CD4-positive, alpha-beta memory T cell (primary cell): Measurements from ENCODE around the gene STX5. TPM values are rescaled to one million over a fixed set of nuclear protein-coding genes. Genes with fewer than 3 reads are reported as not detected.

Experiments used
- CTCF ChIA-PET: fragments of 350-600 bp; sonication (Branson Sonifier 250); formaldehyde crosslinking; loops from one replicate; lab custom pipeline; 2021; ENCODE audit warnings: inconsistent platforms; ENCODE audit not compliant: partially characterized antibody; lab: Charles Lee
- POLR2A ChIA-PET: fragments of 350-600 bp; sonication (Branson Sonifier 250); formaldehyde crosslinking; loops from one replicate; lab custom pipeline; 2021; ENCODE audit not compliant: partially characterized antibody; lab: Charles Lee
- DNase-seq, 5 donors: peaks; one replicate each; pipeline versions ENCODE4 v3.0.0 to v3.0.0-alpha.2; 2020 to 2022; ENCODE audit warnings: mixed read lengths in 1 of 5
- H3K27ac ChIP-seq: one replicate; pipeline ENCODE4 v1.7.0; 2013; ENCODE audit warnings: low read depth, low read length
- H3K27me3 ChIP-seq: 2 replicates; pipeline ENCODE4 v1.7.0; 2013; ENCODE audit warnings: mild to moderate bottlenecking, low read length, moderate library complexity; ENCODE audit not compliant: insufficient read depth
- H3K36me3 ChIP-seq: 2 replicates; pipeline ENCODE4 v1.7.0; 2013; ENCODE audit warnings: mild to moderate bottlenecking, low read length, moderate library complexity; ENCODE audit not compliant: insufficient read depth
- H3K4me1 ChIP-seq: 2 replicates; pipeline ENCODE4 v1.7.0; 2013; ENCODE audit warnings: mild to moderate bottlenecking, low read length, moderate library complexity; ENCODE audit not compliant: insufficient read depth
- H3K4me3 ChIP-seq, 2 donors: one replicate each; pipeline ENCODE4 v1.7.0; 2013; ENCODE audit warnings: low read length in 2 of 2, mild to moderate bottlenecking in 1 of 2
- H3K9me3 ChIP-seq, 2 donors: one replicate each; pipeline ENCODE4 v1.7.0; 2013; ENCODE audit warnings: low read length in 2 of 2, control low read depth in 1 of 2; ENCODE audit not compliant: control insufficient read depth in 1 of 2
- H3K27ac Mint-ChIP-seq, 7 donors: one replicate each; pipeline ENCODE4 v1.8.0; 2020 to 2021; ENCODE audit warnings: mixed read lengths in 7 of 7, mild to moderate bottlenecking in 6 of 7, inconsistent platforms in 3 of 7, moderate library complexity in 3 of 7
- H3K27me3 Mint-ChIP-seq, 2 donors: one replicate each; pipeline ENCODE4 v1.8.0; 2020 to 2021; ENCODE audit warnings: mixed read lengths in 2 of 2
- H3K36me3 Mint-ChIP-seq, 2 donors: one replicate each; pipeline ENCODE4 v1.8.0; 2020 to 2021; ENCODE audit warnings: mixed read lengths in 2 of 2, inconsistent platforms in 1 of 2, mild to moderate bottlenecking in 1 of 2
- H3K4me1 Mint-ChIP-seq, 4 donors: one replicate each; pipeline ENCODE4 v1.8.0; 2020 to 2021; ENCODE audit warnings: mixed read lengths in 4 of 4, mild to moderate bottlenecking in 1 of 4
- H3K4me3 Mint-ChIP-seq, 8 donors: one replicate each; pipeline ENCODE4 v1.8.0; 2020 to 2021; ENCODE audit warnings: mixed read lengths in 8 of 8, mild to moderate bottlenecking in 7 of 8, moderate library complexity in 6 of 8, inconsistent platforms in 3 of 8
- H3K9me3 Mint-ChIP-seq, 8 donors: one replicate each; pipeline ENCODE4 v1.8.0; 2020 to 2021; ENCODE audit warnings: mixed read lengths in 8 of 8, mild to moderate bottlenecking in 5 of 8, inconsistent platforms in 3 of 8, moderate library complexity in 1 of 8
- intact Hi-C: fragments of 100-400 bp; cut with micrococcal nuclease; formaldehyde crosslinking; loops from one replicate; pipeline ENCODE4 v1.15.1; 2023
- polyA plus RNA-seq, 2 donors: library from polyadenylated mRNA; unstranded; fragments of 300-500 nt; fragmentation: Illumina TruSeq; gene quantifications; one replicate each; pipeline ENCODE4 v1.2.3, GENCODE V29; 2021
- total RNA-seq, 2 experiments: library from RNA; stranded (reverse); gene quantifications; one replicate each; pipeline ENCODE4 v1.2.3, GENCODE V29; 2021

Gene STX5
- total and polyA plus RNA-seq, 4 experiments from 2014 or later, result 30.4 to 67.9 (median 48.9) TPM

DNA sequence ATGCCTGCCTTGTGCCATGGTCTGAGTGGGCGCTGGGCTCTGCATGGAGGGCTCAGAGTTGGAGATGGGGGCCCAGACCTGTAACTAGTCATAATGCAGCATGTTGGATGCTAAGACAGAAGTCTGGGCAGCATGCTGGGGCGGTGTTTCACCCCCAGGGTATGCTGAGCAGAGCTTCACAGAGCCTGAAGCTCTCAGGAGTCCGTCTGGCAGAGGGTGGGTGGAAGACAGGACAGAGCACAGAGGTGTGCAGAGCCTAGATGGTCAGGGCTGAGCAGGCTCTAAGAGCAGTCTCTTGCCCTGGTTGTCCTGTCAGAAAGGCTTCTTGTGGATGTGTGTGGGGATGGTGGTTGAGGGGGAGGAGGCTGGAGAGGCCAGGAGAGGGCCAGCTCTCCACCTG, 53.4 kb downstream of the STX5 start:
- intact Hi-C loops, result no loop called here
- H3K27ac ChIP-seq, result no peak overlapping the region

DNA sequence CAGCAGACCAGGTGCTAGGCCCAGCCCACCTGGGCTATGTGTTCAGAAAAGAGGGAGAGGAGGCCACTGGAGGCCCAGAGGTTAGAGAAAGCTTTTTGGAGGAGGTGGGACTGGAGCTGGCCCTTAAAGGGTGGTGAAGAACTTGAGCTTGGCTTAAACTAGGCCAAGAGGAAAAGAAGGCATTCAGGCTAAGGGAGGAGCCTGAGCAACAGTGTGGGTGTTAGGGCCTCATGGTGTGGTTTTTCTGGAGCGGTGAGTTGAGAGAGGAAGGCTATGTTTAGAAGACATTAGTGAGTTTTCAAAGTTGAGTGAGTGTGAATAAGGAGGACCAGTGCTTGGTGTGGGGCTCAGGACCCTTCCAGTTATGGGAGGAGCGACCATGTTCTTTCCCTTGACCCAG, 54.5 kb downstream of the STX5 start:
- Mint-ChIP-seq H3K4me3 (peak overlapping the region in 1 of 8 donors; percentile 15), H3K36me3 (peaks cover 10 to 23% of the 10 kb centered on the region in 2 donors), H3K9me3 (peaks cover 0 to 1% (median 0%) of the 10 kb centered on the region in 8 donors), H3K27ac (peak overlapping the region in 6 of 7 donors; percentile 18 to 88 (median 78)), H3K4me1 (peaks cover 5 to 10% (median 8%) of the 10 kb centered on the region in 4 donors), H3K27me3 (no peaks in the 10 kb centered on the region)
- ChIA-PET POLR2A (interaction anchor here (1.6 to 3.3 kb wide), 2 partner anchors 9 to 112 kb away, joined by 4 to 20 read pairs; partner anchors contain the start of genes C11orf98, CSKMT and TMEM179B), CTCF (interaction anchor here (0.8 to 3.6 kb wide), 4 partner anchors 9 to 86 kb away, joined by 3 to 30 read pairs (median 3); partner anchors contain the start of gene TMEM179B)
- H3K36me3 ChIP-seq, result no peaks in the 10 kb centered on the region
- H3K27me3 ChIP-seq, result no peaks in the 10 kb centered on the region
- peaks cover 2% of the 10 kb centered on the region for H3K4me1 ChIP-seq
- no peaks in the 10 kb centered on the region for H3K9me3 ChIP-seq
- no peak for DNase-seq
- intact Hi-C loops, result no loop called here
- H3K4me3 ChIP-seq, result no peak overlapping the region
- peak overlapping the region; percentile 0 for H3K27ac ChIP-seq

More for the DNA sequence above, 53.4 kb downstream of the STX5 start:
- Mint-ChIP-seq H3K4me3 (no peak overlapping the region), H3K27me3 (no peaks in the 10 kb centered on the region), H3K36me3 (peaks cover 10 to 28% of the 10 kb centered on the region in 2 donors), H3K27ac (peak overlapping the region in 3 of 7 donors; percentile 57 to 81 (median 76)), H3K4me1 (peaks cover 5 to 10% (median 8%) of the 10 kb centered on the region in 4 donors), H3K9me3 (peaks cover 0 to 2% (median 0%) of the 10 kb centered on the region in 8 donors)
- Histone ChIP-seq H3K4me1 (no peaks in the 10 kb centered on the region), H3K27me3 (no peaks in the 10 kb centered on the region), H3K36me3 (no peaks in the 10 kb centered on the region), H3K9me3 (no peaks in the 10 kb centered on the region), H3K4me3 (no peak overlapping the region)
- POLR2A ChIA-PET, result interaction anchor here (0.5 to 1.2 kb wide), 3 partner anchors 19 to 114 kb away, joined by 3 read pairs; partner anchors contain the start of genes C11orf98 and CSKMT
- no peak for DNase-seq
- CTCF ChIA-PET, result no interaction called here

DNA sequence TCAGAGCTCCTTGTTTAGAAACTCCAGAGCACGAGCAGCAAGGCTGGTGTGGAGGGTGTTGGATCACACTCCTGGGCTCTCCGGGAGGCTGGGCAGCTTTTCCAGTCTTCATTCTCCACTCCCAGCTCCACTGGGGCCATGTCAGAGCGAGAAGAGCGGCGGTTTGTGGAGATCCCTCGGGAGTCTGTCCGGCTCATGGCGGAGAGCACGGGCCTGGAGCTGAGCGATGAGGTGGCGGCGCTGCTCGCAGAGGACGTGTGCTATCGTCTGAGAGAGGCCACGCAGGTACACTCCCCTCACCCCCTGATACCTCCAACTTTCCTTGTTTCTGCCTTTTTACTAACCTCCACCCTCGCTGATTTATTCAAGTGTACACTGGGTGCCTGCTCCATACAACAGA, 56.2 kb downstream of the STX5 start:
- H3K36me3 Mint-ChIP-seq, result peaks cover 10 to 30% of the 10 kb centered on the region in 2 donors
- POLR2A ChIA-PET, result interaction anchor here (0.6 to 3.3 kb wide), 6 partner anchors 11 to 64 kb away, joined by 3 to 20 read pairs (median 4); partner anchors contain the start of genes POLR2G, TMEM179B and ZBTB3
- no peak for DNase-seq
- Histone ChIP-seq H3K27me3 (no peaks in the 10 kb centered on the region), H3K36me3 (no peaks in the 10 kb centered on the region), H3K4me1 (peaks cover 14% of the 10 kb centered on the region), H3K27ac (no peak overlapping the region), H3K9me3 (no peaks in the 10 kb centered on the region), H3K4me3 (no peak overlapping the region)
- no peaks in the 10 kb centered on the region for H3K27me3 Mint-ChIP-seq
- H3K9me3 Mint-ChIP-seq, result peaks cover 0 to 1% (median 0%) of the 10 kb centered on the region in 8 donors
- H3K4me1 Mint-ChIP-seq, result peaks cover 11 to 26% (median 19%) of the 10 kb centered on the region in 4 donors
- H3K4me3 Mint-ChIP-seq, result no peak overlapping the region
- H3K27ac Mint-ChIP-seq, result peak overlapping the region in 2 of 7 donors; percentile 59 to 60
- intact Hi-C loops, result no loop called here
- CTCF ChIA-PET, result interaction anchor here (0.8 to 3.6 kb wide), 4 partner anchors 11 to 86 kb away, joined by 3 to 30 read pairs (median 4); partner anchors contain the start of genes POLR2G and TMEM179B

DNA sequence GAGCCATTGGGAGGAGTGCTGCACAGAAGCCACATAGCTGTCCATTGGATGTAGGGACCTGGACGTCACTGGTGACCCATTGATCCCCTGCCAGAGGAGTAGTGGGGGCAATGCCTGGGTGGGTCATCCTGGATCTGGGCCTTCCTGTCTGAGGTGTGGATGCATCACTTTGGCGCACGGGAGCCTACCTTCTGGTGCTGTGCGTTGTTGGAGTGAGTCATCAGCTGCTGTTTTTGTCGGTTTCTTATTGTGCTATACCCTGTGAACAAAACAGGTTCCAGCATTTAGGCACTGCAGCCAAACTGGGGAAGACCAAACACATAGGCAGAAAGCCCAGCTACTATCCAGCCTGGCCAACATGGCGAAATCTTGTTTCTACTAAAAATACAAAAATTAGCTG, 57.4 kb downstream of the STX5 start:
- Histone ChIP-seq H3K36me3 (no peaks in the 10 kb centered on the region), H3K4me3 (no peak overlapping the region), H3K27me3 (no peaks in the 10 kb centered on the region), H3K9me3 (no peaks in the 10 kb centered on the region), H3K27ac (no peak overlapping the region), H3K4me1 (peaks cover 24% of the 10 kb centered on the region)
- no peak for DNase-seq
- H3K4me1 Mint-ChIP-seq, result peaks cover 17 to 38% (median 27%) of the 10 kb centered on the region in 4 donors
- H3K36me3 Mint-ChIP-seq, result peaks cover 10 to 35% of the 10 kb centered on the region in 2 donors
- no peak overlapping the region for H3K27ac Mint-ChIP-seq
- POLR2A ChIA-PET, result interaction anchor here (0.6 to 5.5 kb wide), 8 partner anchors 10 to 67 kb away, joined by 3 to 52 read pairs (median 4); partner anchors contain the start of genes HNRNPUL2, NXF1, TMEM179B and TTC9C
- no peaks in the 10 kb centered on the region for H3K27me3 Mint-ChIP-seq
- CTCF ChIA-PET, result interaction anchor here (0.7 to 3.6 kb wide), 6 partner anchors 11 to 230 kb away, joined by 3 to 30 read pairs (median 3); partner anchors contain the start of genes POLR2G and TMEM179B
- intact Hi-C loops, result no loop called here
- peaks cover 0 to 1% (median 0%) of the 10 kb centered on the region in 8 donors for H3K9me3 Mint-ChIP-seq
- no peak overlapping the region for H3K4me3 Mint-ChIP-seq

DNA sequence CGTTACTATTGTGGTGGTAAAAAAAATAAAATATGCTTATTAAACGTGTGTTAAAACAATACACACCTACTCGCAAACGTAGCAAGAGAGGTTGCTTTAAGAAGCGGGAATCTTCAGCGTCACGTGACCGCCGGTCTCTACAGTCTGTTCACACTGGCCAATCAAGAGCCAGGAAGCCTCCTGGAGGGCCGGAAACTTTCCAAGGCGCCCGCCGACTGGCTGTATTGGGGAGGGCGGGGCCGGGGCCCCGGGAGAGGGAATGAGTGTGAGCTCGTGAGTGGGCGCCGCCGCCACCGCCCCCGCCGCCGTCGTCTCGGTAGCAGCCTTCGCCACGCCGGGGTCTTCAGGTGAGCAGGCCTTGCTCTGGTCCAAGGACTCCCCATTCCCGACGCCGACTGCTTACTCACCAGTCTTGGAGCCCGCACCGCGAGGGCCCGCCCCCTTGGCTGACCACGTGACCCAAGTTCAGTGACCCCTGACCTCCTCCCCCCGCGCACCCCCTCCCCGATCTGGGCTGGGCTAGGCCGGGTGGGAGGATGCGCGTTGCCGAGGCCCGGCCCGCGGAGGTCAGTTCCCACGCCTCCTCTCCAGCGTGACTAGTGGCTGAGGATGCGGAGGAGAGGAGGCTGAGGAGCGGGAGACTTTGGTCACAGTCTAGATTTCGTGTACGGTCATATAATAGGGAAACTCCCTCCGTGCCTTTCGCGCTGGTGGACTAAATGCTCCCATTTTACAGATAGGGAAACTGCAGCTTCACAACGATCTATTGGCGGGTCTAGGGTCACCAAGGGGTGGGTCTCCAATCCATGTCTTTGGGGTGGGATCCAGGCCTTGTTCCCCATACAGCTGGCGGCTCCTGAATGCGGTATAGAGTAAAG, 60.5 kb downstream of the STX5 start, which contains the start of gene TAF6L:
Gene TAF6L (plus strand): TSS at position 253 of the 878 bp plus-strand sequence. CDS start 4,388 bp downstream, outside the sequence.
- peak within 1 kb of the TSS; percentile 82 for H3K27ac ChIP-seq
- POLR2A ChIA-PET, result interaction anchor here (0.6 to 5.5 kb wide), 30 partner anchors 11 to 228 kb away, joined by 3 to 74 read pairs (median 6); partner anchors contain the start of genes B3GAT3, C11orf98, CSKMT and EEF1G
- no peaks in the 10 kb centered on the region for H3K27me3 Mint-ChIP-seq
- H3K9me3 Mint-ChIP-seq, result no peaks in the 10 kb centered on the region
- DNase-seq, result peak; percentile 86 to 92 (median 88)
- peak within 1 kb of the TSS; percentile 87 to 97 (median 92) for H3K4me3 Mint-ChIP-seq
- H3K36me3 Mint-ChIP-seq, result peaks cover 11 to 30% of the 10 kb centered on the region in 2 donors
- peak within 1 kb of the TSS; percentile 67 to 83 for H3K4me3 ChIP-seq
- no peaks in the 10 kb centered on the region for H3K9me3 ChIP-seq
- no peaks in the 10 kb centered on the region for H3K27me3 ChIP-seq
- peaks cover 24% of the 10 kb centered on the region for H3K4me1 ChIP-seq
- H3K27ac Mint-ChIP-seq, result peak within 1 kb of the TSS; percentile 92 to 99 (median 97)
- CTCF ChIA-PET, result interaction anchor here (0.5 to 6.1 kb wide), 15 partner anchors 9 to 347 kb away, joined by 3 to 43 read pairs (median 4); partner anchors contain the start of genes POLR2G, SLC3A2, TUT1 and ZBTB3
- peaks cover 10% of the 10 kb centered on the region for H3K36me3 ChIP-seq
- intact Hi-C loops, result loop anchor here (1.0 kb wide), 4 partner anchors 10 to 43 kb away; partner anchors contain the start of genes POLR2G, TTC9C and ZBTB3
- H3K4me1 Mint-ChIP-seq, result peaks cover 14 to 32% (median 22%) of the 10 kb centered on the region in 4 donors

DNA sequence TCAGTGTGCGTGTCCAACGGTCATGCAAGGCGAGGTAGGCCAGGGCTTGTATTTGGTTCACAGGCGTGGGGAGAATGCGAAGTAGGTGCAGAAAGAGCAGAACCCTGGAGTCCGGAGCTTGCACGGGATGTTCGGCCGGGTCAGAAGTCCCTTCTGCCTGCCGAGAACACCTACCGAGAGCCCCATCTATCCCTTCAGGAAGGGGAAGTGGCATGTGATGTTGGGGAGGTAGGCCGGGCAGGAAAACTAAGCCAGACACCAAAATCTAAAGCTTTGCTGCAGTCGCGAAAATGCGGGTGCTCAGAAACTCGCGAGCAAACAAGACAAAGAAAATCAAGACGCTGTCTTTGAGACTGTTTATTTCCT, 61.1 kb downstream of the STX5 start:
- Mint-ChIP-seq H3K9me3 (no peaks in the 10 kb centered on the region), H3K4me1 (peaks cover 14 to 32% (median 22%) of the 10 kb centered on the region in 4 donors), H3K27ac (peak overlapping the region; percentile 92 to 99 (median 97)), H3K36me3 (peaks cover 12 to 30% of the 10 kb centered on the region in 2 donors), H3K27me3 (no peaks in the 10 kb centered on the region), H3K4me3 (peak overlapping the region; percentile 87 to 97 (median 92))
- no peak for DNase-seq
- peak overlapping the region; percentile 82 for H3K27ac ChIP-seq
- H3K27me3 ChIP-seq, result no peaks in the 10 kb centered on the region
- H3K36me3 ChIP-seq, result peaks cover 15% of the 10 kb centered on the region
- H3K9me3 ChIP-seq, result no peaks in the 10 kb centered on the region
- peaks cover 24% of the 10 kb centered on the region for H3K4me1 ChIP-seq
- intact Hi-C loops, result loop anchor here (1.0 kb wide), 4 partner anchors 9 to 42 kb away; partner anchors contain the start of genes POLR2G, TTC9C and ZBTB3
- CTCF ChIA-PET, result interaction anchor here (0.5 to 6.1 kb wide), 12 partner anchors 9 to 213 kb away, joined by 3 to 43 read pairs (median 4); partner anchors contain the start of genes BSCL2, GNG3, POLR2G and TUT1
- POLR2A ChIA-PET, result interaction anchor here (0.6 to 5.5 kb wide), 24 partner anchors 10 to 227 kb away, joined by 3 to 74 read pairs (median 8); partner anchors contain the start of genes C11orf98, CSKMT, EEF1G and HNRNPUL2
- H3K4me3 ChIP-seq, result peak overlapping the region; percentile 67 to 83
